Effector memory CD4-positive, alpha-beta T cell (primary cell): Measurements from ENCODE around the gene SNAP29.
"Not testable (repeated sequence)": the region's sequence is repeated elsewhere in the genome, so short reads cannot be mapped to it uniquely, and the experiment has no call there.

Source experiments
- DNase-seq, 3 donors: peaks; one replicate each; pipeline ENCODE4 v3.0.0-alpha.2; 2020
- H3K27ac ChIP-seq: 2 replicates; pipeline ENCODE4 v1.7.0; 2013; ENCODE audit warnings: mild to moderate bottlenecking, low read length, moderate library complexity; ENCODE audit not compliant: insufficient read depth, poor library complexity, severe bottlenecking
- H3K27me3 ChIP-seq: replicated peaks from 2 replicates; pipeline ENCODE4 v1.7.0; 2013; ENCODE audit warnings: mild to moderate bottlenecking, low read length; ENCODE audit not compliant: insufficient read depth, control insufficient read depth, poor library complexity, severe bottlenecking
- H3K36me3 ChIP-seq: 2 replicates; pipeline ENCODE4 v1.7.0; 2013; ENCODE audit warnings: mild to moderate bottlenecking, low read length, moderate library complexity; ENCODE audit not compliant: control insufficient read depth, insufficient read depth
- H3K4me1 ChIP-seq: 2 replicates; pipeline ENCODE4 v1.7.0; 2013; ENCODE audit warnings: low read length, mild to moderate bottlenecking; ENCODE audit not compliant: control insufficient read depth, insufficient read depth, poor library complexity, severe bottlenecking
- H3K4me3 ChIP-seq: 2 replicates; pipeline ENCODE4 v1.7.0; 2013; ENCODE audit warnings: low read length, low read depth, mild to moderate bottlenecking; ENCODE audit not compliant: insufficient read depth, poor library complexity, severe bottlenecking
- H3K9me3 ChIP-seq: 2 replicates; pipeline ENCODE4 v1.7.0; 2013; ENCODE audit warnings: mild to moderate bottlenecking, low read length, moderate library complexity; ENCODE audit not compliant: control insufficient read depth

Gene SNAP29

GRCh38 chr22:20939457-20940185 is 80.8 kb downstream of the SNAP29 start:
- not testable (repeated sequence) for H3K4me1 ChIP-seq, H3K4me3 ChIP-seq, H3K36me3 ChIP-seq, H3K27me3 ChIP-seq, DNase-seq, H3K9me3 ChIP-seq, H3K27ac ChIP-seq

GRCh38 chr22:20940186-20940651 is 81.4 kb downstream of the SNAP29 start:
- no peaks in the 10 kb centered on the region for H3K9me3 ChIP-seq
- H3K36me3 ChIP-seq, result peaks cover 4% of the 10 kb centered on the region
- no peak for DNase-seq
- H3K4me3 ChIP-seq, result no peak overlapping the region
- H3K27ac ChIP-seq, result no peak overlapping the region
- H3K4me1 ChIP-seq, result peaks cover 6% of the 10 kb centered on the region
- no peaks in the 10 kb centered on the region for H3K27me3 ChIP-seq
